ENCODE results near the gene ZNF816. TPM values are rescaled to one million over a fixed set of nuclear protein-coding genes. Genes with fewer than 3 reads are reported as not detected.

ZNF816 gene
- polyA plus RNA-seq, 1 donor from 2014 or later: 0.10 TPM

DNA sequence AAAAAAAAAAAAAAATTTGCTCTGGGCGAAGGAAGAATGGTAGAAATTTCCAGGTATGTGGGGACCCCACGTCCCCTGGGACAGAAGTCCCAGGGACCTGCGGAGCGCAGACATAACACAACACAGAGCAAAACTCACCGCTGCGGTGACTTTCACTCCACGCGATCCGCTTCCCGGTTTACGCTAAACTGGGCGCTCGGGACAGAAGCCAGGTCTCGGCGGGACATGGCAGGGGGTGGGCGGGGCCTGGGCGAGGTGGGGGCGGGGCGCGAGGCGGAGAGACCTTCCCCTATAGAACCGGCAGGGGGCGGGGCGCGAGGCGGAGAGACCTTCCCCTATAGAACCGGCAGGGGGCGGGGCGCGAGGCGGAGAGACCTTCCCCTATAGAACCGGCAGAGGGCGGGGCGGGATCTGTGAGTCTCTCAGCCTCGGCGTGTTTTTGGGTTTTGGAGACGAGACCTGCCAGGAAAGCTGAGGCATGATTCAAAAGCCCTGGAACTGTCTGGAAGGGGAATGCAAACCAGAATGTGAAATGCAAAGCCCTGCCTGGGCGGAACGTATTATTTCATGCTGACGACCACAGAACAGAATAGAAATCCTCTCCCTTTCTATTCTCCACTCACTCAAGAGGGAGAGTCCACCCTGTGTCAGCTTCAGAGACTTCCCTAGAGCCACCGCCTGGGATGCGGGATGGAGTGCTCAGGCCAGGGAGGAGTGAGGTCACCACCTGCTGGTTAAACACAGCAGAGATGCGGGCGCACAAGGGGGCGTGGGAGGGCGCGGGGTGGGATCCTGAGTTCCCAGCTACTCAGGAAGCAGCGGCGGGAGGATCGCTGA is 30.9 kb upstream of the ZNF816 start:
- no peaks in the 10 kb centered on the region for H3F3A ChIP-seq (ENCODE audit: insufficient read depth, low read length, poor library complexity, severe bottlenecking)
- no peaks in the 10 kb centered on the region for H4K20me1 ChIP-seq (ENCODE audit: insufficient read depth)
- H3K9me2 ChIP-seq (ENCODE audit: insufficient read depth, low read length): no peaks in the 10 kb centered on the region
- peak overlapping the region; percentile 76 for H2AFZ ChIP-seq (ENCODE audit: low read depth, low read length)
- TF ChIP-seq RAD21 (conservative IDR thresholded peaks at IDR 0.05): peak; percentile 7
- TF ChIP-seq SMC3 (conservative IDR thresholded peaks at IDR 0.05; ENCODE audit: poor library complexity): peak; percentile 39
- TF ChIP-seq EZH2 (IDR thresholded peaks at IDR 0.05; ENCODE audit: borderline replicate concordance, insufficient read depth, low read length, poor library complexity, severe bottlenecking): no peak
- TF ChIP-seq, protein P1, sequence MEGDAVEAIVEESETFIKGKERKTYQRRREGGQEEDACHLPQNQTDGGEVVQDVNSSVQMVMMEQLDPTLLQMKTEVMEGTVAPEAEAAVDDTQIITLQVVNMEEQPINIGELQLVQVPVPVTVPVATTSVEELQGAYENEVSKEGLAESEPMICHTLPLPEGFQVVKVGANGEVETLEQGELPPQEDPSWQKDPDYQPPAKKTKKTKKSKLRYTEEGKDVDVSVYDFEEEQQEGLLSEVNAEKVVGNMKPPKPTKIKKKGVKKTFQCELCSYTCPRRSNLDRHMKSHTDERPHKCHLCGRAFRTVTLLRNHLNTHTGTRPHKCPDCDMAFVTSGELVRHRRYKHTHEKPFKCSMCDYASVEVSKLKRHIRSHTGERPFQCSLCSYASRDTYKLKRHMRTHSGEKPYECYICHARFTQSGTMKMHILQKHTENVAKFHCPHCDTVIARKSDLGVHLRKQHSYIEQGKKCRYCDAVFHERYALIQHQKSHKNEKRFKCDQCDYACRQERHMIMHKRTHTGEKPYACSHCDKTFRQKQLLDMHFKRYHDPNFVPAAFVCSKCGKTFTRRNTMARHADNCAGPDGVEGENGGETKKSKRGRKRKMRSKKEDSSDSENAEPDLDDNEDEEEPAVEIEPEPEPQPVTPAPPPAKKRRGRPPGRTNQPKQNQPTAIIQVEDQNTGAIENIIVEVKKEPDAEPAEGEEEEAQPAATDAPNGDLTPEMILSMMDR (IDR thresholded peaks at IDR 0.05; ENCODE audit: poor library complexity, severe bottlenecking): peak; percentile 78
- H3K4me2 ChIP-seq (ENCODE audit: low read length): peak overlapping the region; percentile 65
- H3K27me3 ChIP-seq (ENCODE audit: insufficient read depth, low read depth, low read length): no peaks in the 10 kb centered on the region
- peak overlapping the region; percentile 74 for H3K4me3 ChIP-seq (ENCODE audit: low read length)
- H3K79me2 ChIP-seq (replicated peaks; ENCODE audit: insufficient read depth, low read length): no peaks in the 10 kb centered on the region
- no peaks in the 10 kb centered on the region for H3K9me3 ChIP-seq (ENCODE audit: low read length)
- H3K27ac ChIP-seq (ENCODE audit: low read length): no peak overlapping the region
- no peaks in the 10 kb centered on the region for H3K36me3 ChIP-seq (ENCODE audit: insufficient read depth, low read length)
- H3K9ac ChIP-seq (ENCODE audit: low read length): peak overlapping the region; percentile 56

DNA sequence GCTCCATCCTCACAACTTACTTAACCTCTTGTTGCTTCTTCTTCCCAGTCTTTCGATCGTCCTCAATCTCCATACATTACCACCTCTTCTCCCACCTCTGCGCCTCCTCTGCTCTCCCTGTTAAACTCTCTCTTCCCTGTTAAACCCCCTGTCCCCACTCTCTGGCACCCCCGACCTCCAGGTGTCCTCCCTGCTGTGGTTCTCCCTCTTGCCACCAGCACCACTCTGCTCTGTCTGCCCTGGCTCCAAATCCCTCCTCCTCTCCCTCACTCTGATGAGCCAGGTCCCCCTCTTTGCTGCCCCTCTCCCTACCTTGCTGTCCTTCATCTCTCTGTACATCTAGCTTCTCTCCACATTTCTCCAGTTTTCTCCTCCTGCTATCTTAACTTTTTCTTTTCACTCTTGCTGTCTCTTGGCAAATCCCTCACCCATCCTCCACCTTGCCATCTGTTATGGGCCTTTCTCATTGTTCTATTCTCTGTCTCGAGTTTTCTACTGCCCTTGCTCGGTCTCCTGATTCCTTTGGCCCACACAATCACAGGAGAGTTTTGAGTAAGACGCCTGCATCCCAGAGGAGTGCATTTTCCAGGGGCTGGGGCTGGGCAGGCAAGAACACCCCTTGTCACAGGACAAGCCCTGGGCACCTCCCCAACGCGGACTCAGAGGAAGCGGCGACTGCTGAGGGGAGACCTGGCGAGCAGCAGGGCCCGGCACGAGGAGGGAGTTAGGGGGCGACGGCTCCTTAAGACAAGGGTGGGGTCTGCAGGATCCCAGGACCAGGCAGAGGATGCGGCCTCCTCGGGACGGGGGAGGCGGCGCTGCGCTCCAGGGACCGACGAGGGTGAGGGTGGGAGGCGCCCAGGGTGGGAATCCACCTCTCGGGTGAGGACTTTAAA is 29.7 kb upstream of the ZNF816 start:
- H3K9ac ChIP-seq (ENCODE audit: low read length): no peak overlapping the region
- H3K27ac ChIP-seq (ENCODE audit: low read length): no peak overlapping the region
- H3F3A ChIP-seq (ENCODE audit: insufficient read depth, low read length, poor library complexity, severe bottlenecking): no peaks in the 10 kb centered on the region
- H3K9me3 ChIP-seq (ENCODE audit: low read length): no peaks in the 10 kb centered on the region
- H3K4me3 ChIP-seq (ENCODE audit: low read length): peak overlapping the region; percentile 74
- H3K27me3 ChIP-seq (ENCODE audit: insufficient read depth, low read depth, low read length): no peaks in the 10 kb centered on the region
- no peak for TF ChIP-seq SMC3 (conservative IDR thresholded peaks at IDR 0.05; ENCODE audit: poor library complexity)
- TF ChIP-seq, protein P1 (IDR thresholded peaks at IDR 0.05; ENCODE audit: poor library complexity, severe bottlenecking): no peak
- no peak for TF ChIP-seq EZH2 (IDR thresholded peaks at IDR 0.05; ENCODE audit: borderline replicate concordance, insufficient read depth, low read length, poor library complexity, severe bottlenecking)
- TF ChIP-seq TAF1 (IDR thresholded peaks at IDR 0.05; ENCODE audit: low read depth): no peak
- TF ChIP-seq EP300 (conservative IDR thresholded peaks at IDR 0.05; ENCODE audit: poor library complexity, severe bottlenecking): no peak
- no peak for TF ChIP-seq RAD21 (conservative IDR thresholded peaks at IDR 0.05)
- no peak for TF ChIP-seq POLR2AphosphoS5 (IDR thresholded peaks at IDR 0.05)
- TF ChIP-seq, protein P2, sequence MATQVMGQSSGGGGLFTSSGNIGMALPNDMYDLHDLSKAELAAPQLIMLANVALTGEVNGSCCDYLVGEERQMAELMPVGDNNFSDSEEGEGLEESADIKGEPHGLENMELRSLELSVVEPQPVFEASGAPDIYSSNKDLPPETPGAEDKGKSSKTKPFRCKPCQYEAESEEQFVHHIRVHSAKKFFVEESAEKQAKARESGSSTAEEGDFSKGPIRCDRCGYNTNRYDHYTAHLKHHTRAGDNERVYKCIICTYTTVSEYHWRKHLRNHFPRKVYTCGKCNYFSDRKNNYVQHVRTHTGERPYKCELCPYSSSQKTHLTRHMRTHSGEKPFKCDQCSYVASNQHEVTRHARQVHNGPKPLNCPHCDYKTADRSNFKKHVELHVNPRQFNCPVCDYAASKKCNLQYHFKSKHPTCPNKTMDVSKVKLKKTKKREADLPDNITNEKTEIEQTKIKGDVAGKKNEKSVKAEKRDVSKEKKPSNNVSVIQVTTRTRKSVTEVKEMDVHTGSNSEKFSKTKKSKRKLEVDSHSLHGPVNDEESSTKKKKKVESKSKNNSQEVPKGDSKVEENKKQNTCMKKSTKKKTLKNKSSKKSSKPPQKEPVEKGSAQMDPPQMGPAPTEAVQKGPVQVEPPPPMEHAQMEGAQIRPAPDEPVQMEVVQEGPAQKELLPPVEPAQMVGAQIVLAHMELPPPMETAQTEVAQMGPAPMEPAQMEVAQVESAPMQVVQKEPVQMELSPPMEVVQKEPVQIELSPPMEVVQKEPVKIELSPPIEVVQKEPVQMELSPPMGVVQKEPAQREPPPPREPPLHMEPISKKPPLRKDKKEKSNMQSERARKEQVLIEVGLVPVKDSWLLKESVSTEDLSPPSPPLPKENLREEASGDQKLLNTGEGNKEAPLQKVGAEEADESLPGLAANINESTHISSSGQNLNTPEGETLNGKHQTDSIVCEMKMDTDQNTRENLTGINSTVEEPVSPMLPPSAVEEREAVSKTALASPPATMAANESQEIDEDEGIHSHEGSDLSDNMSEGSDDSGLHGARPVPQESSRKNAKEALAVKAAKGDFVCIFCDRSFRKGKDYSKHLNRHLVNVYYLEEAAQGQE (IDR thresholded peaks at IDR 0.05; ENCODE audit: borderline replicate concordance): no peak
- no peak for TF ChIP-seq MXI1 (conservative IDR thresholded peaks at IDR 0.05; ENCODE audit: poor library complexity, severe bottlenecking)
- no peak overlapping the region for H3K4me2 ChIP-seq (ENCODE audit: low read length)
- H3K9me2 ChIP-seq (ENCODE audit: insufficient read depth, low read length): no peaks in the 10 kb centered on the region
- no peak overlapping the region for H2AFZ ChIP-seq (ENCODE audit: low read depth, low read length)
- no peaks in the 10 kb centered on the region for H3K79me2 ChIP-seq (replicated peaks; ENCODE audit: insufficient read depth, low read length)
- H3K36me3 ChIP-seq (ENCODE audit: insufficient read depth, low read length): no peaks in the 10 kb centered on the region
- H4K20me1 ChIP-seq (ENCODE audit: insufficient read depth): no peaks in the 10 kb centered on the region
